Measurements from ENCODE around the gene COL18A1.
"Not testable (repeated sequence)": the region's sequence is repeated elsewhere in the genome, so short reads cannot be mapped to it uniquely, and the experiment has no call there.

The COL18A1 gene

GRCh38 chr21:45367402-45368351, 37.3 kb upstream of the COL18A1 start:
- no peak for DNase-seq (ENCODE audit: low read depth in 2 of 2)

DNA sequence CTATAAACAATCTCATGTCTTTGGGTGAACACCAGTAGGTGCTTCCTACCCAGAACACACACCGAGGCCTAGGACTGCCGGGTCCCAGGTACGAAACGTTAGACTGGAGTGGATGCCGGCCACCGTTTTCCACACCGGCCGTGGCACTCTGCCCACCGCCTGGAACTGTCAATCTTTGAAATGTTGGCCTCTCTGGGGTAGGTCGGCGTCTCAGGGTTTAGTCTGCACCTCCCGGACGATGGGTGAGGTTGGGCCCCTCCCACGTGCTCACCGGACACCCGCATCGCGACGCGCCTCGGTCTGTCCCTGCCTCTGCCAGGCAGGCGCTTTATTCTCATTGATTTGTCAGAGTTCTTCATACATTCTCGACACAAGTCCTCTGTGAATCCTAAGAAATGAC, 35.9 kb upstream of the COL18A1 start:
- DNase-seq (ENCODE audit: low read depth in 2 of 2) = not testable (repeated sequence)

DNA sequence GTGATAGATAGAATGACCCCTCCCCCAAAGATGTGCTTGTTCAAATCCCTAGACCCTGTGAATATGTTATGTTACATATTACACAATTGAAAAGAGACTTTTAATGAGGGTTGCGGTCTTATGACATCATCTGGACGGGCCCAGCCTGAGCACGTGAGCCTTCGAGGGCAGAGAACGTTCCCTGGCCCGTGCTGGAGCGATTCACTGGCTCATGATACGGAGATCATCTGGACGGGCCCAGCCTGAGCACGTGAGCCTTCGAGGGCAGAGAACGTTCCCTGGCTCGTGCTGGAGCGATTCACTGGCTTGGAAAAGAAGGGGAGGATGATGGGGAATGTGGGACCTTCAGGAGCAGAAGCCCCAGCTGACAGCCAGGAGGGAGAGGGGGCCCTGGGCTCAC, 34.4 kb upstream of the COL18A1 start:
- DNase-seq (ENCODE audit: low read depth in 2 of 2) = no peak

DNA sequence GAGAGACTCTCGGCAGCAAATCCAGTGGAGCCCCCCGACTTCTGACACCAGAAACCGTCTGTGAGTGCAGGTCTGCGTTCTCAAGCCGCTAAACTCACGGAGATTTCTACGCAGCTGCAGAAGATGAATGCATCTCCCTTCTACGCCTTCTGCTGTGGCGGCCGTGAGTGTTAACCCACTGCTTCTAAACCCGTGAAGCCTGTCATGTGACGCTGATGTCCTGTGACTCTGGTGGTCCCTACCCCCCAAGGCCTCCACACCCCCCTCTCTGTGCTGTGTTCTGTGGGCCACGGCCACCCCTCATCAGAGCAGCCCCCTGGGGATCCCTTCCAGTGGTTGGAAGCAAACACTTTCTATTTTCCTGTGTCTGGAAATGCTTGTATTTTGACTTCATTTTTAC, 33.9 kb upstream of the COL18A1 start:
- DNase-seq (ENCODE audit: low read depth in 2 of 2) = no peak

GRCh38 chr21:45371655-45372054, 33.3 kb upstream of the COL18A1 start:
- no peak for DNase-seq (ENCODE audit: low read depth in 2 of 2)

- no peak for DNase-seq (ENCODE audit: low read depth in 2 of 2)
Observed at GRCh38 chr21:45372732-45373355, 32.1 kb upstream of the COL18A1 start.

DNA sequence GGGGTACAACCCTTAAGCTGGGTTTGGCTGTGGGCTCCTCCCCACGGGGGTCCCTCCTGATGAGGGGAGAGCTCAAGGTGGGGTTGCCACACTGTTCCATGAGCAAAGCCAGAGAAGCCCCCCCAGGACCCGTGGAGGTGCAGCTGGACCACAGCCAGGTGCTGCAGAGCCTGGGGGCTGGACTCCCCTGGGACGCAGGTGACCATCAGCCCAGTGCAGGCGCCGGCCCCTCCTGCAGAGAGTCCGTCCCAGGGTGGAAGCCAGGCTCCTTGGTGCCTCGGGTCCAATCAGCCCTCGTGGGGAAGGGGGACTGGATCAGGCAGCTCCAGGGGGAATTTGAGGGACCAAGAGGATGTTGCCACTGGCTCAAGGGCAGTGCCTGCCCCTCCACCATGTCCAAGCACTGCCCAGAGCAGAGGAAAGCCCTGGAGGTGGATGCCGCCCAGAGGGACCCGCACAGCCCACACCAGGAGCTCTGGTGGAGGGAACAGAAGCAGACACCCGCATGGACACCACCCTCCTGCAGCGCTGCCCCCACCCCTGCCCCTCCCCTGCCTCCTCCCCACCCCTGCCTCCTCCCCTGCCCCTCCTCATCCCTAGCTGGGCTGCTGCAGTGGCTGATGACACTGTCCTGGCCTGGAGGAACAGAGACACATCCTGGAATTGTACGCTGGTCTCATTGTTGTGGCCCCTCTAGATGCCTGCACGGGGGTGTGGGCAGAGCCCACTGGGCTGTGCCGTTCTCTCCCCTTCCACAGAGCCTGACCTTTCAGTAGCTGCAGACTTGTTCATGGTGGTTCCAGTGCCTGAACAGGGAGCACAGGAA, 30.8 kb upstream of the COL18A1 start:
- no peak for DNase-seq (ENCODE audit: low read depth in 2 of 2)

DNA sequence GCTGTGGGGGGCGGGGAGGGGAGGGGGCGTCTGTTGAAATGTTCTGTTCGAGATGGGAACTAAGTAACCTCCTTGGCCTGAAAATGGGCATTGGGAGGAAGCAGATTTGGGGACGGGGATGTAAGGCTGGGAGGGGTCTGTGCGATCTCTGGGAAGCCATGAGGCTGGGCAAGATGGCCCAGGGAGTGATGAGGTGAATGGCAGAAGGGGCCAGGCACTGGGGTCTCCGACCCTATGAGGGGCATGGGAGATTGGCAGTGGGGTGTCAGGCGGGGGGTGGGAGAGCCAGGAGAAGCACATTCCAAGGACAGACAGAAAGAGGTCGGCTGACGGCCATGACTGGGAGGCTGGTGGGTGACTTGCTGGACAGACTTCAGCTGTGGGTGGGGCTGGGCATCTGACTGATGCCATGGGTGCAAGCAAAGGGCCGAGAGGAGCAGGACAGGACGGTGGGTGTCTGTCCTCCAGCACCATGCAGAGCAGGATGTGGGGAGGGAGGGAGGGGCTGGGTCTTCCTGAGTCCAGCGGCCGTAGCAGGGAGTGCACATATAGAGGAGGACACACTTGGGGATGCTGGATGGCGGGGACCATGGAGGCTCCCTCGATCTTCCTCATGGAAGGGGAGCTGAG, 30.0 kb upstream of the COL18A1 start:
- DNase-seq (ENCODE audit: low read depth in 2 of 2) = no peak

- DNase-seq (ENCODE audit: low read depth in 2 of 2) = no peak
Observed at GRCh38 chr21:45376459-45377324, 28.3 kb upstream of the COL18A1 start.

GRCh38 chr21:45377325-45377709, 27.6 kb upstream of the COL18A1 start:
- no peak for DNase-seq (ENCODE audit: low read depth in 2 of 2)

- DNase-seq (ENCODE audit: low read depth in 2 of 2) = no peak
Observed at GRCh38 chr21:45377866-45378257, 27.1 kb upstream of the COL18A1 start.

DNA sequence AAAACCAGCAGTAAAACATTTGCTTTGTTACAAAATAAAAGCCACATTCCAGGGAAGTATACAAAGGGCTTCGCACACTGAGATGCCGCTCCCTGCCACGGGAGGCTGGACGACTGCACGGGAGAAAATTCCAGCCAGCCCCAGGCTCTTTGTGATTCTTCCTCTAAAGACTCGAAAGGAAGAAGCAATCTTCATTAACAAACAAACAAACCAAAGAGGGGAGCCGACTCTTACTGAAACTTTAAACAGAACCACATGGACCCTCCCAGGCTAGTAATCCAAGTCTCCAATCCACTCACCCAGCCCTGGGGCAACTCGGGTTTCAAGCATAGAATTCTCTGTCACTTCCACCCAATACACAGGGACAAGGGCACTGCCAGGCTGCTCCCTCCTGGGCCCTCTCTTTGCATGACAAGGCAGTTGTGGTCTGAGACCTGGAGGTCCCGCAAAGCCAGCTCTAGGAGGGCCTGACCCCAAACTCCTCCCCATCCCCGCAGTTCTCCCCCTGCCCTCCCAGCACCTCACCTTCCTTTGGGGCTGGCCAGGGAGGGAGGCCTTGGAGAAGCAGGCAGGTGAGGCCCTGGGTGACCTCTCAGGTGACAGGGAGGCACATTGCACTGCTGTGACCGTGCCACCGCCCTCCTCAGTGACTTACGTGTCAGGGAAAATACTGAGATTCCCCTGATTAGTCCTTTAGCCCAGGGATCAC, 26.6 kb upstream of the COL18A1 start:
- DNase-seq (ENCODE audit: low read depth in 2 of 2) = no peak

DNA sequence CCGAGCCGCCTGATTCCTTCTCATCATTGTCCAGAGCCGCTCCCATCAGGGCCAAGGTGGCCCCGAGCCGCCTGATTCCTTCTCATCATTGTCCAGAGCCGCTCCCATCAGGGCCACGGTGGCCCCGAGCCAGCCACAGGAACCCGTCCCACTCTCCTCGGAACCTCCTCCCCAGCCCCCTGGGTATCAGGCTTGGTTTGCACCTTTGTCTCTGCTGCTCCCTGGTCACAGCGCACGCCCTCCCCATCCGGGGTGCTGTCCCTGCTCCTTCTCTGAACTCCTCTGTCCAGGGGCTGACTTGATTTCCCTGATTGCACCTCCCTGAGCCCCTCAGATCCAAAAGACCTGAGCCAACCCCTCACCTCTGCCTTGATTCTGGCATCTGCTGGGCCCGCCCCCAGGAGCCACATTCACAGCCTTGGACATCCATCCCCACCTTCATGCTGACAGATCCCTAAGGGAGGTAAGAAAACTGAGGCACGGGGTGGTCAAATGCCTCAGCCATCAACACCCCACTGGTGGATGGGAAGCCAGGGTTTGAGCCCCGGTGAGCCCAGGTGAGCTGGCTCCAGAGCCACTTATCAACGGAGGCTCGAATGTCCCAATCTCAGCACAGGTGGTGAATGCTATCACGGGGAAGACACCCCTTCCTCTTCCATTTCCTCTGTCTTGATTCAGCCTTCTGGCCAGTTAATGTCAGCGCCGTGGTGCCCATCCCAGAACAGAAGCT, 25.6 kb upstream of the COL18A1 start:
- DNase-seq (ENCODE audit: low read depth in 2 of 2) = no peak

- no peak for DNase-seq (ENCODE audit: low read depth in 2 of 2)
Observed at GRCh38 chr21:45379901-45380330, 25.0 kb upstream of the COL18A1 start.

DNA sequence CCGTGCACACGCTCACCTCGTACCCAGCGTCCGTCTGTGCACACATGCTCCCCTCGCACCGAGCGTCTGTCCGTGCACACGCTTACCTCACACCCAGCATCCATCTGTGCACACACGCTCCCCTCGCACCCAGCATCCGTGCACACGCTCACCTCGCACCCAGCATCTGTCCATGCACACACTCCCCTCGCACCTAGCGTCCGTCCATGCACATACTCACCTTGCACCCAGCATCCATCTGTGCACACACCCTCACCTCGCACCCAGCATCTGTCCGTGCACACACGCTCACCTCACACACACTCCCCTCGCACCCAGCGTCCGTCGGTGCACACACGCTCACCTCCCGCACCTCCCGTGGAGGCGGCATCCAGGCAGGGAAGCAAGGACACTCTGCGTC, 24.4 kb upstream of the COL18A1 start:
- DNase-seq (ENCODE audit: low read depth in 2 of 2) = no peak

- no peak for DNase-seq (ENCODE audit: low read depth in 2 of 2)
Observed at GRCh38 chr21:45381036-45381787, 23.8 kb upstream of the COL18A1 start.

GRCh38 chr21:45381865-45382696, 22.9 kb upstream of the COL18A1 start:
- no peak for DNase-seq (ENCODE audit: low read depth in 2 of 2)

DNA sequence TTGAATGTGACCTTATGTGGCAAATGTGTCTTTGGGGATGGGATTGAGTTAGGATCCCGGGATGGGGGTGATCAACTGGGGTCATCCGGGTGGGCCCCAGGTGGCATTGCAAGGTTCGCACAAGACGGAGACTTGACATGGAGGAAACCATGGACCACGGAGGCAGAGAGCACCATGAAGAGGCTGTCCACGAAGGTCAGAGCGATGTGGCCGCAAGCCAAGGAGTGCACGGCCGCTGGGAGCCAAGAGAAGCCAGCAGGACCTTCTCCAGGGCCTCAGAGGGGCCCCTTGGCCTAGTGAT, 22.3 kb upstream of the COL18A1 start:
- no peak for DNase-seq (ENCODE audit: low read depth in 2 of 2)
